CD4-positive, alpha-beta memory T cell (primary cell): ENCODE results near the gene COL18A1. TPM values are rescaled to one million over a fixed set of nuclear protein-coding genes. Genes with fewer than 3 reads are reported as not detected.
A peak's percentile ranks its signal among the peaks of the same experiment; 100 is the strongest.

ENCODE experiments used
- CTCF ChIA-PET: fragments of 350-600 bp; sonication (Branson Sonifier 250); formaldehyde crosslinking; loops from one replicate; lab custom pipeline; 2021; ENCODE audit warnings: inconsistent platforms; ENCODE audit not compliant: partially characterized antibody; lab: Charles Lee
- POLR2A ChIA-PET: fragments of 350-600 bp; sonication (Branson Sonifier 250); formaldehyde crosslinking; loops from one replicate; lab custom pipeline; 2021; ENCODE audit not compliant: partially characterized antibody; lab: Charles Lee
- DNase-seq, 5 donors: peaks; one replicate each; pipeline versions ENCODE4 v3.0.0 to v3.0.0-alpha.2; 2020 to 2022; ENCODE audit warnings: mixed read lengths in 1 of 5
- H3K27ac ChIP-seq: one replicate; pipeline ENCODE4 v1.7.0; 2013; ENCODE audit warnings: low read depth, low read length
- H3K27me3 ChIP-seq: 2 replicates; pipeline ENCODE4 v1.7.0; 2013; ENCODE audit warnings: mild to moderate bottlenecking, low read length, moderate library complexity; ENCODE audit not compliant: insufficient read depth
- H3K36me3 ChIP-seq: 2 replicates; pipeline ENCODE4 v1.7.0; 2013; ENCODE audit warnings: mild to moderate bottlenecking, low read length, moderate library complexity; ENCODE audit not compliant: insufficient read depth
- H3K4me1 ChIP-seq: 2 replicates; pipeline ENCODE4 v1.7.0; 2013; ENCODE audit warnings: mild to moderate bottlenecking, low read length, moderate library complexity; ENCODE audit not compliant: insufficient read depth
- H3K4me3 ChIP-seq, 2 donors: one replicate each; pipeline ENCODE4 v1.7.0; 2013; ENCODE audit warnings: low read length in 2 of 2, mild to moderate bottlenecking in 1 of 2
- H3K9me3 ChIP-seq, 2 donors: one replicate each; pipeline ENCODE4 v1.7.0; 2013; ENCODE audit warnings: low read length in 2 of 2, control low read depth in 1 of 2; ENCODE audit not compliant: control insufficient read depth in 1 of 2
- H3K27ac Mint-ChIP-seq, 7 donors: one replicate each; pipeline ENCODE4 v1.8.0; 2020 to 2021; ENCODE audit warnings: mixed read lengths in 7 of 7, mild to moderate bottlenecking in 6 of 7, inconsistent platforms in 3 of 7, moderate library complexity in 3 of 7
- H3K27me3 Mint-ChIP-seq, 2 donors: one replicate each; pipeline ENCODE4 v1.8.0; 2020 to 2021; ENCODE audit warnings: mixed read lengths in 2 of 2
- H3K36me3 Mint-ChIP-seq, 2 donors: one replicate each; pipeline ENCODE4 v1.8.0; 2020 to 2021; ENCODE audit warnings: mixed read lengths in 2 of 2, inconsistent platforms in 1 of 2, mild to moderate bottlenecking in 1 of 2
- H3K4me1 Mint-ChIP-seq, 4 donors: one replicate each; pipeline ENCODE4 v1.8.0; 2020 to 2021; ENCODE audit warnings: mixed read lengths in 4 of 4, mild to moderate bottlenecking in 1 of 4
- H3K4me3 Mint-ChIP-seq, 8 donors: one replicate each; pipeline ENCODE4 v1.8.0; 2020 to 2021; ENCODE audit warnings: mixed read lengths in 8 of 8, mild to moderate bottlenecking in 7 of 8, moderate library complexity in 6 of 8, inconsistent platforms in 3 of 8
- H3K9me3 Mint-ChIP-seq, 8 donors: one replicate each; pipeline ENCODE4 v1.8.0; 2020 to 2021; ENCODE audit warnings: mixed read lengths in 8 of 8, mild to moderate bottlenecking in 5 of 8, inconsistent platforms in 3 of 8, moderate library complexity in 1 of 8
- intact Hi-C: fragments of 100-400 bp; cut with micrococcal nuclease; formaldehyde crosslinking; loops from one replicate; pipeline ENCODE4 v1.15.1; 2023
- polyA plus RNA-seq, 2 donors: library from polyadenylated mRNA; unstranded; fragments of 300-500 nt; fragmentation: Illumina TruSeq; gene quantifications; one replicate each; pipeline ENCODE4 v1.2.3, GENCODE V29; 2021
- total RNA-seq, 2 experiments: library from RNA; stranded (reverse); gene quantifications; one replicate each; pipeline ENCODE4 v1.2.3, GENCODE V29; 2021

Gene COL18A1
- total and polyA plus RNA-seq, 4 experiments from 2014 or later, result 0.43 to 4.5 (median 3.8) TPM

GRCh38 chr21:45444385-45444784 is 39.4 kb downstream of the COL18A1 start:
- Histone ChIP-seq H3K27ac (no peak overlapping the region), H3K4me1 (no peaks in the 10 kb centered on the region), H3K9me3 (no peaks in the 10 kb centered on the region), H3K36me3 (no peaks in the 10 kb centered on the region), H3K4me3 (no peak overlapping the region), H3K27me3 (no peaks in the 10 kb centered on the region)
- Mint-ChIP-seq H3K9me3 (peaks cover 0 to 8% (median 1%) of the 10 kb centered on the region in 8 donors), H3K4me3 (no peak overlapping the region), H3K4me1 (peaks cover 0 to 3% (median 2%) of the 10 kb centered on the region in 4 donors), H3K36me3 (no peaks in the 10 kb centered on the region), H3K27me3 (peaks cover 7 to 14% of the 10 kb centered on the region in 2 donors), H3K27ac (peak overlapping the region in 1 of 7 donors; percentile 89)
- ChIA-PET CTCF (no interaction called here), POLR2A (no interaction called here)
- intact Hi-C loops, result no loop called here
- peak in 1 of 5 donors; percentile 3 for DNase-seq

- peak in 1 of 5 donors; percentile 14 for DNase-seq
- no peak overlapping the region for H3K27ac ChIP-seq
- H3K9me3 Mint-ChIP-seq, result peaks cover 0 to 8% (median 1%) of the 10 kb centered on the region in 8 donors
- ChIA-PET POLR2A (no interaction called here), CTCF (no interaction called here)
- H3K27me3 ChIP-seq, result no peaks in the 10 kb centered on the region
- no peaks in the 10 kb centered on the region for H3K4me1 ChIP-seq
- intact Hi-C loops, result no loop called here
- H3K36me3 ChIP-seq, result no peaks in the 10 kb centered on the region
- no peaks in the 10 kb centered on the region for H3K9me3 ChIP-seq
- H3K4me3 Mint-ChIP-seq, result no peak overlapping the region
- H3K36me3 Mint-ChIP-seq, result no peaks in the 10 kb centered on the region
- peak overlapping the region in 1 of 7 donors; percentile 7 for H3K27ac Mint-ChIP-seq
- H3K27me3 Mint-ChIP-seq, result peaks cover 6 to 11% of the 10 kb centered on the region in 2 donors
- H3K4me3 ChIP-seq, result no peak overlapping the region
- H3K4me1 Mint-ChIP-seq, result no peaks in the 10 kb centered on the region
These were observed 40.4 kb downstream of the COL18A1 start for GRCh38 chr21:45445369-45445768.

DNA sequence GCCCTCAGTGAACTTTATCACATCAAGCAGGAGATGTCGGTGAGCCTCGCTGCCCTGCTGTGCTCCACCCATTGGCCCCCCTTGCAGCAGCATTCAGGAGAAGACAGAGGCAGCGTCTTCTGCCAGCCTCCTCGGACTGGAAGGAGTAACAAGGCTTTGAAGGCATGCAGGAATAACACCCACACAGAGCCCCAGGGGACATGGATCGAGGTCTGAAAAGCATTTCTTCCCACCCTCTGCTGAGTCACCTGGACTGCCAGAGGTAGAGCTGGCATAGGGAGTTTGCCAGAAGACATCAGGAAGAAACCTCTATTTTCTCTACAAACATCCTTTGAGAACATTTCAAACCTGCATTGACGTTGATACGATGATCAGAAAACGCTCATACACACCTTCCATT is 42.9 kb downstream of the COL18A1 start:
- no peak overlapping the region for H3K27ac Mint-ChIP-seq
- Histone ChIP-seq H3K9me3 (no peaks in the 10 kb centered on the region), H3K27me3 (no peaks in the 10 kb centered on the region), H3K27ac (no peak overlapping the region), H3K4me3 (no peak overlapping the region), H3K36me3 (no peaks in the 10 kb centered on the region), H3K4me1 (no peaks in the 10 kb centered on the region)
- H3K4me1 Mint-ChIP-seq, result peaks cover 0 to under 1% (median 0%) of the 10 kb centered on the region in 4 donors
- ChIA-PET POLR2A (no interaction called here), CTCF (no interaction called here)
- H3K36me3 Mint-ChIP-seq, result no peaks in the 10 kb centered on the region
- H3K27me3 Mint-ChIP-seq, result peaks cover 6 to 11% of the 10 kb centered on the region in 2 donors
- peaks cover 0 to 8% (median 1%) of the 10 kb centered on the region in 8 donors for H3K9me3 Mint-ChIP-seq
- no peak overlapping the region for H3K4me3 Mint-ChIP-seq
- peak in 1 of 5 donors; percentile 4 for DNase-seq
- intact Hi-C loops, result no loop called here

- no peaks in the 10 kb centered on the region for H3K36me3 Mint-ChIP-seq
- H3K36me3 ChIP-seq, result no peaks in the 10 kb centered on the region
- H3K9me3 ChIP-seq, result no peaks in the 10 kb centered on the region
- H3K4me3 Mint-ChIP-seq, result no peak overlapping the region
- no peaks in the 10 kb centered on the region for H3K27me3 ChIP-seq
- no peak overlapping the region for H3K27ac Mint-ChIP-seq
- peak in 1 of 5 donors; percentile 12 for DNase-seq
- POLR2A ChIA-PET, result no interaction called here
- peaks cover 0 to 8% (median 2%) of the 10 kb centered on the region in 8 donors for H3K9me3 Mint-ChIP-seq
- no peak overlapping the region for H3K4me3 ChIP-seq
- H3K4me1 ChIP-seq, result no peaks in the 10 kb centered on the region
- intact Hi-C loops, result no loop called here
- peaks cover 6 to 11% of the 10 kb centered on the region in 2 donors for H3K27me3 Mint-ChIP-seq
- CTCF ChIA-PET, result no interaction called here
- no peak overlapping the region for H3K27ac ChIP-seq
- peaks cover 0 to 5% (median 1%) of the 10 kb centered on the region in 4 donors for H3K4me1 Mint-ChIP-seq
These were observed 43.4 kb downstream of the COL18A1 start for GRCh38 chr21:45448283-45448809.

- H3K4me3 ChIP-seq, result no peak overlapping the region
- no peaks in the 10 kb centered on the region for H3K36me3 ChIP-seq
- H3K27me3 Mint-ChIP-seq, result peaks cover 6 to 11% of the 10 kb centered on the region in 2 donors
- no peak overlapping the region for H3K4me3 Mint-ChIP-seq
- no peaks in the 10 kb centered on the region for H3K9me3 ChIP-seq
- no peak overlapping the region for H3K27ac ChIP-seq
- DNase-seq, result peak in 1 of 5 donors; percentile 9
- intact Hi-C loops, result no loop called here
- H3K36me3 Mint-ChIP-seq, result no peaks in the 10 kb centered on the region
- CTCF ChIA-PET, result no interaction called here
- H3K27me3 ChIP-seq, result no peaks in the 10 kb centered on the region
- no peaks in the 10 kb centered on the region for H3K4me1 ChIP-seq
- H3K4me1 Mint-ChIP-seq, result peaks cover 0 to 6% (median 1%) of the 10 kb centered on the region in 4 donors
- POLR2A ChIA-PET, result no interaction called here
- H3K9me3 Mint-ChIP-seq, result peaks cover 0 to 8% (median 2%) of the 10 kb centered on the region in 8 donors
- H3K27ac Mint-ChIP-seq, result peak overlapping the region in 1 of 7 donors; percentile 36
These were observed 44.1 kb downstream of the COL18A1 start for GRCh38 chr21:45448810-45449657.

DNA sequence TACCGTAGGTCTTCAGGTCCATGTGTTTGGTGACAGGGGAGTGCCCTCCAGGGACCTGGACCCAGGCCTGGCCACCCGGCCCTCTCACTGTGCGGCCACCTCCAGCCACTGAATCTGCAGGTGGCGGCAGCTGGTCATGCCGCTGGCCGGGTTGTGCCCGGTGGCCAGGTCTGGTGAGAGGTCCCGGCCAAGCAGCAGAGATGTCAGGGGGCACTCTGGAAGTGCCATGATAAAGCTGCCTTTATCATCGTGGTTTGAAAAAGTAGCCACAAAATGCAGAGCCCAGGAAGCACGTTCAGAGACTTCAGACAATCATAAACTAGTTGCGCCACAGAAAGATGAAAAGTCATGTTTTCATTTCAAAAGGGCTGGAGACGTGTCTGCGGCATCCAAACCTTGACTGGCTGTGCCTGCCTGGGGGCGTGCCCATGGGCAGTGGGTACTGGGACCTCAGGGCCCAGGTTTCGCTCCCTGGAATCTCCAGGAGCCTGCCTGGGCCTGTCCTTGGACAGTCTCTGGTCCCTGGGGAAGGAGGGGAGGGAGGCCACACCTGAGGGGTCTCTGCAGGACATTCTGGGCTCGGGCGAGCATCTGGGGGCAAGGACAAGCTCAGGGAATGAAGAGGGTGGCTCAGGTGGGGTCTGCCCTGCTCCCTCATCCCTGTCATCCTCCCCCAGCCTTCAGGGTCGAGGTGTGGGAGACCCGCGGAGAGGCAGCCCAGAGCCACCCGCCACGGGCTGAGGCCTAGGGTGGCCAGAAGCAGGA is 44.9 kb downstream of the COL18A1 start:
- H3K9me3 Mint-ChIP-seq, result peaks cover 0 to 8% (median 2%) of the 10 kb centered on the region in 8 donors
- H3K27ac Mint-ChIP-seq, result no peak overlapping the region
- H3K4me1 Mint-ChIP-seq, result peaks cover 0 to 6% (median 1%) of the 10 kb centered on the region in 4 donors
- Histone ChIP-seq H3K27ac (no peak overlapping the region), H3K4me3 (no peak overlapping the region), H3K36me3 (no peaks in the 10 kb centered on the region), H3K4me1 (no peaks in the 10 kb centered on the region), H3K27me3 (no peaks in the 10 kb centered on the region), H3K9me3 (no peaks in the 10 kb centered on the region)
- H3K27me3 Mint-ChIP-seq, result peaks cover 6 to 9% of the 10 kb centered on the region in 2 donors
- H3K4me3 Mint-ChIP-seq, result no peak overlapping the region
- DNase-seq, result peak in 1 of 5 donors; percentile 21
- ChIA-PET CTCF (no interaction called here), POLR2A (no interaction called here)
- H3K36me3 Mint-ChIP-seq, result no peaks in the 10 kb centered on the region
- intact Hi-C loops, result no loop called here
